HG03439 (cell line): ENCODE measurements around the gene DMAC1.

Experiments
- ATAC-seq: cut with Tn5 transposase; IDR thresholded peaks from one replicate; pipeline ENCODE4 v1.9.1; 2021; ENCODE audit warnings: mild to moderate bottlenecking, moderate library complexity; ENCODE audit not compliant: unreplicated experiment

Gene DMAC1, protein sequence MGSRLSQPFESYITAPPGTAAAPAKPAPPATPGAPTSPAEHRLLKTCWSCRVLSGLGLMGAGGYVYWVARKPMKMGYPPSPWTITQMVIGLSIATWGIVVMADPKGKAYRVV

GRCh38 chr9:7799234-7799943 is at the start of gene DMAC1:
TSS of gene DMAC1 (minus strand) at chr9:7799778. CDS start at chr9:7799734, 44 bp downstream.
- peak; percentile 93 for ATAC-seq

DNA sequence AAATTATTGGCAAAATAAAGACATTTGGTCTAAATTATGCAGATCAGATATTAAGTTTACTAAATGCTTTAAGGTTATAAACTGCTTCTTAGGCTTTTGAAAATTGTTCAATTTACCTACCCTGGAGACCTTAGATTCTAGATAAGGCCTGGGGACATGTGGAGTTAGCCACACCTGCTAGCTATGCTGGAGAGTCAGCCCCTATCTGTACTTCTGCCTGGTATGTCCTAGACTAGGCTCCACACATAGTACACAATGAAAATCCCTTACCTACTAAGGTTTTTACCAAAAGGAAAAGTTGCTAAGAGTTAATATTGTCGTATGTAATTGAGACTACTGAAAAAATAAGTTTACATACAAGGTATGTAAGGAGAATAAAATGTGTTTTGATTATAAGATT is 49.8 kb upstream of the DMAC1 start:
- no peak for ATAC-seq

- no peak for ATAC-seq
Measured at GRCh38 chr9:7848498-7848897, 48.9 kb upstream of the DMAC1 start.

DNA sequence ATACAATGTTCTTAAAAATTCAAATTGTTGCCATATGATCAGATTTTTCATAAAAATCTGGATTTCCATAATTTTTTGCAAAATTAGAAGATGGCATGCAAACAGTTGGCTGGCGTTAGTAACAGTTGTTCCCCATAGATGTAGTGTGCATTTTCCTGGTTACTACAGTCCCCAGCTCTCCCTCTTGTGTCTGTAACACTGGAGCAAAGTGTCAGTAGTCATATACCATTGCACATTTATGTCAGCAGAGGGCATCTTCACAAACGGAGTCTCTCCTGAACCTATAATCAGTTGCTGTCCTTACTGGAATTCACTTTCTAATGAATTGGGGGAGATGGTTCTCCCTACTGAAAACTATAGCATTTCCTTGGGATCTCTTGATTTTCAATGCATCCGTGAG is 44.7 kb upstream of the DMAC1 start:
- no peak for ATAC-seq

DNA sequence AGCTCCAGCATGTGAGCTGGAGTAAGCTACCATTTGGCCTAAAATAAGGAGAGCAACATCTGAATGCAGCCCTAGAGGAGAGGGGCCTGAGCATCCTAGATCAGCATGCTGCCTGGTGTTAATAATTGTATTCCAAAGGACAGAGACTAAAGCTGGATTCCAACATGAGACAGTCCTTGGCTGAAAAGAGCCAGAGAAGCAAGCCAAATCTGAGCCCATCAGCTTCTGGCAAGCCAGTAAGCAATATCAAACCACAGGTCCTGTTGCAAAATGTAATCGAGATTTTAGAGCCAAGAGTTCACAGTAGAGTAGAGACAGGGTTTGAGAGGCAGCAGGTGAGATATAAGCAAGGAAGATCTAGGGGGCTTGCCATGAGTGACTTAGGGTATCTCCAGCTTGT is 42.3 kb upstream of the DMAC1 start:
- no peak for ATAC-seq

GRCh38 chr9:7834531-7834930 is 35.0 kb upstream of the DMAC1 start:
- no peak for ATAC-seq

DNA sequence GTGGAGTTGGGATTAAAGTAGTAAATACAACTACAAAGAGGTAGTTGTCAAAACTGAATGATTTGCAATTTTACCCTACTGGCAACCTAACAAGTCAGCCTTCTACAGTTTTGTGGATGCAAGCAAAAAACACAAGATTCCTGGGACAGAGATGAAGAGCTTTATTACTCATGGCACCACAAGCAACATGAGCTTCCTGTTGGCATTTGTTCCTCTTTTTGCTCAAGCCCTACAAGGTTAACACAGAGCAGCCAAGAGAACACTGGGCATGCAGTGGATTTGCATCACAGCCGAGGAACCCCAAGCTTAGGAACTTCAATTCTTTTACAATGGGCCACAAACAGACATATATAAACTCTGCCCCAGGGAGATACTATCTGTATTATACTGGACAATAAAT is 28.8 kb upstream of the DMAC1 start:
- no peak for ATAC-seq

GRCh38 chr9:7827792-7828191 is 28.2 kb upstream of the DMAC1 start:
- ATAC-seq = no peak

DNA sequence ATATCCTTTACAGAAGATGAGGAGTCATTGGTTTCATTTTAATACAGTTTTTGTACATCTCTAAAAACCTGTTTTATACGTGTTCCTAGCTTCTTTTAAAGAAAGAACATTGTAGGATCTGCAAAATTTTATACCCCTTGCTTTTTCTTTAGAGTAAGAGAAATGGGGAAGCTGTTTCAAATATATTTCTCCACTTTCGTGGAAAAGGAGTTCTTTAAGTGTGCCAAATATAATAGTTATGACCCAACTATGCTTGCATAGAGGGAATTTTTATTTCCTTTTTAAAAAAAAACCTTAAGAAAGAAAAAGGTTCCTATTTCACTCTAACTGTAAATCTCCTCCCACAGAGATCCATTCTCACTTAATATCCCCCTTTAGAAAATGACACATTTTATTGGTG is 27.5 kb upstream of the DMAC1 start:
- no peak for ATAC-seq

DNA sequence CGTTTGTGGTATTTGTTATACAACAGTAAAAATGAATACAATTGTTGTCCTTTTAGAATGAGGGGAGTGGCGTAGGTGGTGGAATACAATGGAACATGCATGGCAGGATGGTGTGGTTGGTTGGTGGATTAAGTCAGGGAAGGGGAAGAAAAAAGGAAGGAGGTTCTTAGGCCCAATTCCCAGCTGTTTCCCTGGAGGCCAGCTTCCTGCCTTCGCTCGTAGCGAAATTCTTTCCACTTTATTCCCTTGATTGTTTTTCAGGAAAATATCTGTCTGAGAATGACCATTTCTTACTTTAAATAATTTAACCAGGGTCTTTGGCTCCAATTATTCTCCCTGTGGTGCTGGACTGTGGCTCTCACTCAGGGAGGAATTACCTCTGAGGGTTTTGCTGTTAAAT is 24.1 kb upstream of the DMAC1 start:
- no peak for ATAC-seq

GRCh38 chr9:7819984-7820383 is 20.4 kb upstream of the DMAC1 start:
- ATAC-seq = no peak

GRCh38 chr9:7816021-7816420 is 16.4 kb upstream of the DMAC1 start:
- ATAC-seq = no peak

DNA sequence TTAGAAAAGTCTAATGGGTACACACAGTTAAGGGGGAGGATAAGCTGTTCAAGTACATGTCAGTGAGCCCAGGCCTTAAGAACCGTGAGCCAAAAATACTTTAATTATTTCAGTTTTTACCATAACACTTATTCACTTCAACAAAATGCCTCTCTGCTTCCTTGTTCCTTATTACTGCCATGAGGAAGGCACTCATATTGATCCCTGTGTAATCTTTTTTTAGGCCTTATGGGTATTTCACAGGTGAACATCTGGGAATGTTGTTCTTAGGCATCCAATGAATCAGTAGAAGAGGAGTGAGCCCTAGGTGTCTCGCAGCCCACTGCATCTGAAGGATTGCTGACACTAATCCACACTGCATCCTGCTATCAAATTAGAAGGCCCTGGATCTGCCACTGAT is 13.5 kb upstream of the DMAC1 start:
- ATAC-seq = no peak

DNA sequence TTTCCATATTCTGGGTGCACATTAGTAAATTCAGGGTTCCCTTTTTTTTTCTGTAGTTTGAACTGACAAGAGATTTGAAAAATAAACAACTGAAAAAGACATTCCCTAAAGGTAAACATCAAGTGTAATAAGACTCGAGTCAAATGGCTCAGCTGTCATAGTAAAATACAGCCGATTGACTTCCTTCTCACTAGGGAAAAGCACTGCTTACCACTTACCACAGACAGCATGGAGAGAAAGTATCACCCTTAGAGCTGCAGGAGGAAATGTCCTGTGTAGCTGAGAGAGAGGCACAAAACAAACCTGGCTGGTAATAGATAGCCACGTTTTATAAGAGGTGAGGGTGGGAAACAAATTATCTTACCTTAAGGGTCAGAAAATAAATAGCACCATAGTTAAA is 12.1 kb upstream of the DMAC1 start:
- ATAC-seq = no peak

DNA sequence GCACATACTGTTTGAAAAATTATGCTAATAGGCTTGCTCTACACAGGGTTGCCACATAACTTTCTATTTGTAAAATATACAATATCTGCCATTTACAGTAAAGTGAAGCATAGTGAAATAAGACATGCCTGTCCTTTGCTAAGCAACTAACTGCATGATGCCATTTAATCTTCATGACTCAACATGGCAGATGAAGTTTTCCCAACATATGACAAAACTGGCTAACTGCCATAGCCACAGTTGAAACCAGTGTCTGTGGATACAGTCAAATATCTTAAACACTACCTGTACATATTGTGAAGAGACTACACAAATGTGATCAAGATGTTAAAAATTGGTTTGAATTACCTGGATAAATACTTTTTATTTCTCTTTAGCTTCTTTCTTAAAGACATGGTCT is 3.1 kb upstream of the DMAC1 start:
- ATAC-seq = no peak

- peak; percentile 11 for ATAC-seq
Measured at GRCh38 chr9:7799944-7800285, 337 bp upstream of the DMAC1 start.

- ATAC-seq = no peak
Measured at GRCh38 chr9:7794196-7794595, 5.4 kb downstream of the DMAC1 start.

- ATAC-seq = no peak
Measured at GRCh38 chr9:7791394-7791793, 8.2 kb downstream of the DMAC1 start.

GRCh38 chr9:7790819-7791182 is 8.8 kb downstream of the DMAC1 start:
- ATAC-seq = no peak

DNA sequence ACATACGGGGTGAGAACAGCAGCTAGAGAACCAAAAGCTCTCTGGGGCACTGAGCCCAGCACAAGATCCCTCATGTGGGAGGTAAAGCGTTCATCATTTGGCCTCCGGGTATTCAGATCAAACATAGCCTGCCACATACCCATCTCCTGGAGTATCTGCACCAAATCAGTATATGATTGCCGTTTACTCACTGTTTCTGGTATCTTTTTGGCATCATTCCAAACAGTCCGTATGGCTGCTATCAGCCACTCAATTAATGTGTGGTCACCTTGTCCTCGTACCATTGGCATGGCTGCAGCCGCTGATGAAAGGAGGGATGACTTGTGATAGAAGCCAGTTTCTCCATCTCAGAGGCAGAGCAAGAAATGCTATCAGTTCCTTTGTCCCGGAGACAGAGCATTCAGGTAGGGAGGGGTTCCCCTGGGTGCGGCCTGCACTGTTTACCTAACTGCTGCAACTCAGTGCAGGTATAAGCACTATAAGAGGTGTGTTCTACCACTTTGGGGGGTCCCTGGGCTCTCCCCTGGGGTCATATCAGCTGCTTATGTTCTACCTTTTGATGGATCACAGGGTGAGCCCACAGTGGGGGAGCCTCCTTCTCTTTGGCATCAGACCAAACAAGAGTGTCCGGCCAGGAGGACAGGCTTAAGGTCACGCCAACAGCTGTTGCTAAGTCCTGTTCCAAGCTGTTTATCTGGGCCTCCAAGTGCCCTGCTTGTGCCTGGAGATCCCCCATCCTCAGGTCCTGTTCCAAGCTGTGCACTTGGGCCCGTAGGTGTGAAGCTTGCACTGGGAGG is 9.4 kb downstream of the DMAC1 start:
- ATAC-seq = no peak

DNA sequence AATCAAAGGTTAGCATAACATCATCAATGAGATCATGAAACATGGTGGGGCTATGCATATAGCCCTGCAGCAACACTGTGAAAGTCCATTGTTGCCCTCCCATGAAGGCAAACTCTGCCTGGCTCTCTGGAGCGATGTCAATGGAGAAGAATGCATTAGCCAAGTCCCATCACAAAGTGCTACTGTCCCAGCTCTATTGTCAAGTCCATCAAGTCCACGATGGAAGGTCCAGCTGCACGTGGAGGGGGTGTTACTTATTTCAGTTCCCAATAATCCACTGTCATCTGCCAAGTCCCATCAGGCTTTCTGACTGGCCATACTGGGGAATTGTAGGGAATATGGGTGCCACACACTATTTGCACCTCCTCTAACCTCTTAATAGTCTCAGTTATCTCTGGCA is 10.8 kb downstream of the DMAC1 start:
- ATAC-seq = no peak

DNA sequence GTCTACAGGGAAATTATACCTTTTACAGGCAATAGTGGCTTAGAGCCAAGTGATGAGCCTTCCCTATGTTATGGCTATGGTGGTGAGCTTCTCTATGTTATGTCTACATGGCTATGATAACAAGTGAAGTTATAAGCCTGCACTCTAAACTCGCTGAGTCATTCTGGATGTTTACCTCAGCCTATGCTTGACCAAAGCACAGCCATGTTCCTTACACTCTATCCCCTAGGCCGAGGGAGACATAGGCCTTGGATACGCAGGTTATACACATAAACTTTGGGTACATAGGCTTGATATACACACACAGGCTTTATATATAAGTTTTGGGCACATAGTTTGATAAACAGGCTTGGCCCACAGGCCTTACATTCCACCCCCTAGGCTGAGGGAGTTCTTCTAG is 13.8 kb downstream of the DMAC1 start:
- no peak for ATAC-seq
